ENCODE measurements around the gene PTCH1. TPM values are rescaled to one million over a fixed set of nuclear protein-coding genes. Genes with fewer than 3 reads are reported as not detected.
A peak's percentile ranks its signal among the peaks of the same experiment; 100 is the strongest.

The PTCH1 gene
- polyA plus RNA-seq, 1 donor (not counting 4 experiments of a cell fraction or from before 2014, with no cell fraction given), result 1.7 TPM

DNA sequence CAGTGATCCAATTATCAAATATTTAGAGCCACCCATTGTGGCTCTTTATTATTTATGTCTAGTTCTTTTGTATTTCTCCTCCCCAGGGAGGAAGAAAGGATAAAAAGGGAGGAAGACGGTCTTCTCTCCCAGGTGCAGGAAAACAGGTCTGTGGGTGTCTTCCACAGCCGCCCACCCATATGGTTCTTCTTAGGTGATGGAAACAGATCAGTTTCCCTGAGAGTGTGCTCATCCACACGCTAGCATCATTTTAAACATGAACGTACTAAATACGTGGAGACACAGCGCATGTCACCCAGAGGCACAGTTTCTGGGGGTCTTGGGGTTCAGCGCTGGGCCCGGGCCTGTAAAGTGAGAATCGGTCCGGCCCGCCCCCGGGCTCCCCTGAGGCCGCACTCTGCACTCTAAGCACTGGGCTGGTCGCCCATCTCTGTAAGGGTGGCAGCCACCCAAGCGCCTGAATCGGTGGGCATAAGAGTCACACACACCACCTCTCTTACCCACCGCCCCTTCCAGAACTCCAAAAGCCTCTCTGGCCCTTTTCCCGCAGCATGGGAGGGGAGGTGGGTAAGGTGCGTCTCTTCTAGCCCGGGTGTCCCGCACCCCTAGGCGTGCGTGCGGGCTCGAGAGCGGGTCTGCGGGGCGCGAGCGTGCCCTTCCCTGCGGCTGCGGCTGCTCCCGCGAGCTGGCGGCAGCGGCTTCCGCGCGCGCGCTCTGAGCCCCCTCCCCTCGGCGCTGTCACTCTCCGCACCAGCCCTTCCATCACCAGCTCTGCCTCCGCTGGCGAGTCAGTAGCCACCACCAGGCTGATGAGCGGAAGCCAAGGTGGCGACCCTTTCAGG, 1.3 kb downstream of the PTCH1 start:
- H3K9me1 ChIP-seq (ENCODE audit: control insufficient read depth, extremely low read depth, insufficient read depth, low read length), result no peaks in the 10 kb centered on the region
- H3K4me2 ChIP-seq (ENCODE audit: control insufficient read depth, extremely low read depth, insufficient read depth, low read depth, low read length), result peak overlapping the region; percentile 95
- DNase-seq (ENCODE audit: low read depth, low spot score) (no peak), FAIRE-seq (no peak)
- no peaks in the 10 kb centered on the region for H3K36me3 ChIP-seq (ENCODE audit: control insufficient read depth in 2 of 2, extremely low read depth in 1 of 2, insufficient read depth in 2 of 2, low read length in 2 of 2)
- H3K9ac ChIP-seq (ENCODE audit: control insufficient read depth, extremely low read depth, insufficient read depth, low read length), result peak overlapping the region; percentile 25
- H3K27me3 ChIP-seq (ENCODE audit: control insufficient read depth, extremely low read depth, insufficient read depth, low read length), result no peaks in the 10 kb centered on the region
- H3K9me3 ChIP-seq (ENCODE audit: control insufficient read depth, low read depth, low read length), result peaks cover 2% of the 10 kb centered on the region
- H3K4me3 ChIP-seq (ENCODE audit: control insufficient read depth in 2 of 3, extremely low read depth in 1 of 3, insufficient read depth in 2 of 3, low read depth in 1 of 3, low read length in 3 of 3), result peak overlapping the region; percentile 19 to 50 (median 39)
- TF ChIP-seq EZH2 (IDR thresholded peaks at IDR 0.05; ENCODE audit: low read length) (no peak), CTCF (optimal IDR thresholded peaks at IDR 0.05 in 1 of 3, IDR thresholded peaks at IDR 0.05 in 1 of 3, conservative IDR thresholded peaks at IDR 0.05 in 1 of 3; ENCODE audit: extremely low read depth in 1 of 3, insufficient read depth in 2 of 3, low read length in 3 of 3) (no peak)
- dilution Hi-C loops (cut with MboI; ENCODE audit: extremely low pct_ligation_motif_present, low sequenced_read_pairs), result no loop called here
- H3K79me2 ChIP-seq (ENCODE audit: control insufficient read depth, insufficient read depth, low read length), result no peaks in the 10 kb centered on the region
- no peak overlapping the region for H3K27ac ChIP-seq (ENCODE audit: control insufficient read depth, insufficient read depth, low read length)
- peaks cover 16% of the 10 kb centered on the region for H3K4me1 ChIP-seq (ENCODE audit: control insufficient read depth, extremely low read depth, insufficient read depth, low read length)
- no peak overlapping the region for H2AFZ ChIP-seq (ENCODE audit: control insufficient read depth, low read length)
- no peaks in the 10 kb centered on the region for H4K20me1 ChIP-seq (ENCODE audit: control insufficient read depth, extremely low read depth, insufficient read depth, low read length)

- Histone ChIP-seq H3K79me2 (ENCODE audit: control insufficient read depth, insufficient read depth, low read length) (no peaks in the 10 kb centered on the region), H3K4me3 (ENCODE audit: control insufficient read depth in 2 of 3, extremely low read depth in 1 of 3, insufficient read depth in 2 of 3, low read depth in 1 of 3, low read length in 3 of 3) (no peak overlapping the region), H2AFZ (ENCODE audit: control insufficient read depth, low read length) (no peak overlapping the region), H3K4me1 (ENCODE audit: control insufficient read depth, extremely low read depth, insufficient read depth, low read length) (peaks cover 21% of the 10 kb centered on the region), H3K36me3 (ENCODE audit: control insufficient read depth in 2 of 2, extremely low read depth in 1 of 2, insufficient read depth in 2 of 2, low read length in 2 of 2) (no peaks in the 10 kb centered on the region), H3K27me3 (ENCODE audit: control insufficient read depth, extremely low read depth, insufficient read depth, low read length) (no peaks in the 10 kb centered on the region), H3K4me2 (ENCODE audit: control insufficient read depth, extremely low read depth, insufficient read depth, low read depth, low read length) (no peak overlapping the region), H3K9me1 (ENCODE audit: control insufficient read depth, extremely low read depth, insufficient read depth, low read length) (no peaks in the 10 kb centered on the region), H3K27ac (ENCODE audit: control insufficient read depth, insufficient read depth, low read length) (no peak overlapping the region), H3K9ac (ENCODE audit: control insufficient read depth, extremely low read depth, insufficient read depth, low read length) (no peak overlapping the region), H4K20me1 (ENCODE audit: control insufficient read depth, extremely low read depth, insufficient read depth, low read length) (no peaks in the 10 kb centered on the region), H3K9me3 (ENCODE audit: control insufficient read depth, low read depth, low read length) (no peaks in the 10 kb centered on the region)
- no peak for TF ChIP-seq CTCF (optimal IDR thresholded peaks at IDR 0.05 in 1 of 3, IDR thresholded peaks at IDR 0.05 in 1 of 3, conservative IDR thresholded peaks at IDR 0.05 in 1 of 3; ENCODE audit: extremely low read depth in 1 of 3, insufficient read depth in 2 of 3, low read length in 3 of 3)
- no peak for TF ChIP-seq EZH2 (IDR thresholded peaks at IDR 0.05; ENCODE audit: low read length)
- DNase-seq (ENCODE audit: low read depth, low spot score), result no peak
- no peak for FAIRE-seq
- dilution Hi-C loops (cut with MboI; ENCODE audit: extremely low pct_ligation_motif_present, low sequenced_read_pairs), result no loop called here
Observed at GRCh38 chr9:95514342-95514741, 2.4 kb downstream of the PTCH1 start.

Measured in keratinocyte (primary cell).